Effector memory CD8-positive, alpha-beta T cell (primary cell): ENCODE results near the gene PID1.

Experiments
- ATAC-seq: fragments of 150-1000 bp; cut with Tn5 transposase; replicated peaks from 2 replicates; pipeline ENCODE4 v1.10.0; 2021; ENCODE audit warnings: mild to moderate bottlenecking, moderate library complexity
- DNase-seq, 3 experiments: peaks; one replicate each; pipeline ENCODE4 v3.0.0; 2021
- H3K27ac Mint-ChIP-seq, 2 donors: one replicate each; pipeline ENCODE4 v1.8.0; 2022; ENCODE audit warnings: mild to moderate bottlenecking in 2 of 2, mixed read lengths in 2 of 2, moderate library complexity in 2 of 2
- H3K27me3 Mint-ChIP-seq, 2 donors: one replicate each; pipeline ENCODE4 v1.8.0; 2022; ENCODE audit warnings: mixed read lengths in 2 of 2
- H3K36me3 Mint-ChIP-seq: one replicate; pipeline ENCODE4 v1.8.0; 2022; ENCODE audit warnings: mild to moderate bottlenecking, moderate library complexity, mixed read lengths; ENCODE audit not compliant: insufficient read depth
- H3K4me1 Mint-ChIP-seq, 2 donors: one replicate each; pipeline ENCODE4 v1.8.0; 2022; ENCODE audit warnings: low read depth in 2 of 2, mixed read lengths in 2 of 2
- H3K4me3 Mint-ChIP-seq, 2 donors: one replicate each; pipeline ENCODE4 v1.8.0; 2022; ENCODE audit warnings: mild to moderate bottlenecking in 2 of 2, mixed read lengths in 2 of 2, moderate library complexity in 2 of 2
- H3K9me3 Mint-ChIP-seq, 2 donors: one replicate each; pipeline ENCODE4 v1.8.0; 2022; ENCODE audit warnings: mixed read lengths in 2 of 2

The PID1 gene

DNA sequence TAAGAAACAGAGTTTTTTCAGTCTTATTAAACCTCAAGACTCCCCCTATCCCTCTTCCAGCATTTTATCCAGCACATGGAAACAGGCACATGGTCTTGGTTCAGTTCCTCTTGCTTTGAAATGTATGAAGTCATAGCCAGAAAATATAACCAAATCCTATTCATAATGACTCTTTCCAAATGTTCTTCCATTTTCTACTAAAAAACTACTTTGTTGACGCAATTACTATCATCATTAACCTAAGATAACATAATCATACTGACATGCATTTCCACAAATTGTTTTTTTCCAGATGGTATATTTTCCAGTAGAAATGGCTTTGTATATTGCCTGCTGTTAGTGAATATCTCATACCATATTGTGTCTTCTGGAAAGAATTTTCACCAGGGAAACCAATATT lies 261.3 kb downstream of the PID1 start:
- no peak for DNase-seq
- Mint-ChIP-seq H3K27ac (no peak overlapping the region), H3K9me3 (peaks cover 7 to 8% of the 10 kb centered on the region in 2 donors), H3K4me1 (no peaks in the 10 kb centered on the region), H3K4me3 (no peak overlapping the region), H3K27me3 (no peaks in the 10 kb centered on the region), H3K36me3 (no peaks in the 10 kb centered on the region)
- ATAC-seq, result no peak

DNA sequence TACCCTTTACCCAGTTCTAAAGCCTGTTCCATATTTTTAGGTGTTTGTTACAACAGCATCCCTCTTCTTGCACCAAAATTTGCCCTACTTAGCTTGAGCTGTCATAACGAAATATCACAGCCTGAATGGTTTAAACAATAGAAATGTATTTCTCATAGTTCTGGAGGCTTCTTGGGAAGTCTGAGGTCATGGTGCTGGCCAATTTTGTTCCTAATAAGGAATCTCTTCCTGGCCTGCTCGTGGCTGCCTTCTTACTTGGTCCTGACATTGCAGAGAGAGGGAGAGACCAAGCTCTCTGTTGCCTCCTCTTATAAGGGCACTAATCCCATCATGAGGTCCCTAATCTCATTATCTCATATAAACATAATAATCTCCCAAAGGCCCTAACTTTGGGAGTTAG lies 267.8 kb downstream of the PID1 start:
- no peaks in the 10 kb centered on the region for H3K36me3 Mint-ChIP-seq
- H3K4me1 Mint-ChIP-seq, result no peaks in the 10 kb centered on the region
- no peak overlapping the region for H3K4me3 Mint-ChIP-seq
- no peak for ATAC-seq
- H3K27me3 Mint-ChIP-seq, result no peaks in the 10 kb centered on the region
- no peak for DNase-seq
- H3K27ac Mint-ChIP-seq, result no peak overlapping the region
- H3K9me3 Mint-ChIP-seq, result peaks cover 5 to 24% of the 10 kb centered on the region in 2 donors

DNA sequence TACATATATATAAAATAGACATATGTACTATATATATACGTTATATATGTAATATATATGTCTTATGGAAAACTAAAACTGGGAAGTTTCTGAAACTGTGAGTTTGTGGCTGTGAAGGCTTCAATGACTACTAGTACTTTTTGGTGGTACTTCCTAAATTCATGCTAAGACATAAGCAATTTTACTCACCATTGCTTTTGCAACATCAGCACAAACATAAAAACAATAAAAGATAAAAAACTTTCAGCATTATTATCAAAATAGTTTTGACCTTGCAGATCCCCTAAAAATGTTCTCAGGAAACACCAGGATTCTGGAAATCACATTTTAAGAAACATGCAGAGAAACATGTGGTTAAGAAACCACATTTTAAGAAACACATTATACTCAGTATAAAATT lies 269.9 kb downstream of the PID1 start:
- Mint-ChIP-seq H3K27ac (no peak overlapping the region), H3K36me3 (no peaks in the 10 kb centered on the region), H3K9me3 (peaks cover 7 to 29% of the 10 kb centered on the region in 2 donors), H3K27me3 (no peaks in the 10 kb centered on the region), H3K4me3 (no peak overlapping the region), H3K4me1 (no peaks in the 10 kb centered on the region)
- ATAC-seq (no peak), DNase-seq (no peak)

DNA sequence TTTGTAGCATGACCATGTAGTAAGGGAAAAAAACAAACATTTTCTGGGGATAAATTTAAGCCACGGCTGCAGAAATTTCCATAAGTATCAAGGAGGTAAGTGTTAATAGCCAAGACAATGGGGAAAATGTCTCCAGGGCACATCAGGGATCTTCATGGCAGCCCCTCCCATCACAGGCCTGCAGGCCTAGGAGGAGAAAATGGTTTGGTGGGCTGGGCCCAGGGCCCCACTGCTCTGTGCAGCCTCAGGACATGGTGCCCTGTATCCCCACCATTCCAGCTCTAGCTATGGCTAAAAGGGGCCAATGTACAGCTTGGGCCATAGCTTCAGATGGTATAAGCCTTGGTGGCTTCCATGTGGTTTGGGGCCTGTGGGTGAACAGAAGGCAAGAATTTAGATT lies 271.8 kb downstream of the PID1 start:
- H3K27me3 Mint-ChIP-seq, result no peaks in the 10 kb centered on the region
- no peak for ATAC-seq
- no peak overlapping the region for H3K27ac Mint-ChIP-seq
- no peaks in the 10 kb centered on the region for H3K4me1 Mint-ChIP-seq
- H3K9me3 Mint-ChIP-seq, result peaks cover 10 to 29% of the 10 kb centered on the region in 2 donors
- no peak overlapping the region for H3K4me3 Mint-ChIP-seq
- no peak for DNase-seq
- H3K36me3 Mint-ChIP-seq, result no peaks in the 10 kb centered on the region

DNA sequence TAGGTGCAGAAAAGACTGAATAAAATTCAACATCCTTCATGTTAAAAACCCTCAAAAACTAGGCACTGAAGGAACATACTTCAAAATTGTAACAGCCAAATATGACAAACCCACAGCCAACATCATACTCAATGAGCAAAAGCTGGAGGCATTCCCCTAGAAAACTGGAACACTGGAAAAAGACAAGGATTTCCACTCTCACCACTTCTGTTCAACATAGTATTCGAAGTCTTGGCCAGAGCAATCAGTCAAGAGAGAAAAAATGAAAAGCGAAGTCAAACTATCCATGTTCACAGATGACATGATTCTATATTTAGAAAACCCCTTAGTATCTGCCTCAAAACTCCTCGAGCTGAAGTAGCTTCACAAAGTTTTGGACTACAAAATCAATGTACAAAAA lies 282.3 kb downstream of the PID1 start:
- no peak for ATAC-seq
- Mint-ChIP-seq H3K27me3 (no peaks in the 10 kb centered on the region), H3K4me3 (no peak overlapping the region), H3K9me3 (peaks cover 5 to 11% of the 10 kb centered on the region in 2 donors), H3K27ac (no peak overlapping the region), H3K36me3 (no peaks in the 10 kb centered on the region), H3K4me1 (no peaks in the 10 kb centered on the region)
- DNase-seq, result no peak

DNA sequence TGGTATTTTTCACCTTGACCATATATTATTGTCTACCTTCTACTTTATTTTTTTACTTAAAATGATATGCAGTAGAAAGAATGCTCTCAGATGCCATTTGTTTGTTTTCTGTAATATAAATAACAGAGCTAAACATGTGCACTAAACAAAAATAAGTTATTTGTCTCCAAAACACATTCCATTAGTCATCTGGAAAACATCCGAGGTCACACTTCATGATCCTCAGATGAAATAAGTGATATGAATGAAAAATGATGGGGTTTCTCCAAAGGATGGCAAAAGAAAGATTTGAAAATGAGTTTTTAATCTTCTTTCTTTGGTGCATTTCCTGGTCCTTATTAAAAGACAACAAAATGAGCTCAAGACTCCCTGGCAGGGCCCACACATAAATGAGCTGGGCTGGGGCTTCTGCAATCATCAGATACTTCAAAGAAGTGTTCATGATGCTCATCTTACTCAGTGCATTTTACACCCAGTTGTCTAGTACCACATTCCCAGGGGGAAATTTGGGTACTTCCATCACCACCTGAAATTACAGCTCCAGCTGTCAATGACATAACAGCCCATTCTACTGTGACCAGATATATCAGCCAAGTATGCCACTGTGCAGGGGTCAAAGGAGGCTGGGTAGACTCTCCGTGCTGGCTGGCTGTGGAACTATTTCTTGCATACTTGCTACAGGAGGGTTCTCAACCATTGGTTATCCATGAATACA lies 283.5 kb downstream of the PID1 start:
- no peak overlapping the region for H3K4me3 Mint-ChIP-seq
- ATAC-seq (no peak), DNase-seq (no peak)
- H3K36me3 Mint-ChIP-seq, result no peaks in the 10 kb centered on the region
- no peaks in the 10 kb centered on the region for H3K4me1 Mint-ChIP-seq
- H3K9me3 Mint-ChIP-seq, result peaks cover 3 to 13% of the 10 kb centered on the region in 2 donors
- H3K27ac Mint-ChIP-seq, result no peak overlapping the region
- H3K27me3 Mint-ChIP-seq, result no peaks in the 10 kb centered on the region

DNA sequence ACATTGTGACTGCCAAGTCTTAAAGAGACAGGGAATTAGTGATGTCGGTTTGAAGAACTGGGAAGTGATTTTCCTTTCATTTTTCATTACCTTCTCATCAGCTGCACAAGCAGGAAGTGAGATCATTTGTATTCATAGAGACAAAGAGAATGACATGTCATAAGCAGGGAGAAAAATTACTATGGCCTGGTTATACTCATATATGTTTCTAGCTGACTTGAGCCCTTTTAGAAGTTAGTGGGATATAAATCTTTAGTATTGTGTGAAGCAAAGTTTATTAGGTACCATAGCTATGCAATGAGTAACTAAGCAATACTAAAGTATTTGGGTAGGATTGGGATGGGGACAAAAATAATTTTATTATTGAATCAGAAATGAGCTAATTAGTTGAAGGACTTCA lies 284.1 kb downstream of the PID1 start:
- Mint-ChIP-seq H3K4me3 (no peak overlapping the region), H3K9me3 (peaks cover 3 to 19% of the 10 kb centered on the region in 2 donors), H3K36me3 (no peaks in the 10 kb centered on the region), H3K4me1 (no peaks in the 10 kb centered on the region), H3K27ac (no peak overlapping the region), H3K27me3 (no peaks in the 10 kb centered on the region)
- no peak for DNase-seq
- ATAC-seq, result no peak

GRCh38 chr2:228983700-228984099 lies 287.4 kb downstream of the PID1 start:
- Mint-ChIP-seq H3K27me3 (no peaks in the 10 kb centered on the region), H3K27ac (no peak overlapping the region), H3K9me3 (peaks cover 9 to 35% of the 10 kb centered on the region in 2 donors), H3K36me3 (no peaks in the 10 kb centered on the region), H3K4me3 (no peak overlapping the region), H3K4me1 (no peaks in the 10 kb centered on the region)
- ATAC-seq (no peak), DNase-seq (no peak)

GRCh38 chr2:228974169-228974568 lies 296.9 kb downstream of the PID1 start:
- Mint-ChIP-seq H3K27me3 (no peaks in the 10 kb centered on the region), H3K4me3 (no peak overlapping the region), H3K4me1 (no peaks in the 10 kb centered on the region), H3K9me3 (peaks cover 7 to 19% of the 10 kb centered on the region in 2 donors), H3K27ac (no peak overlapping the region), H3K36me3 (no peaks in the 10 kb centered on the region)
- no peak for DNase-seq
- ATAC-seq, result no peak
